H1 (cell line): ENCODE data around the gene TAF10. TPM values are rescaled to one million over a fixed set of nuclear protein-coding genes. Genes with fewer than 3 reads are reported as not detected.

Experiments used
- CBX8 ChIP-seq: fragments of 300-800, 300-1000 bp; sonication (generic); IDR thresholded peaks from 2 replicates; pipeline ENCODE4 v1.7.1; 2016; ENCODE audit warnings: low read depth, low read length, borderline replicate concordance
- CHD7 ChIP-seq: fragments of 300-600 bp; sonication (generic); IDR thresholded peaks from 2 replicates; pipeline ENCODE4 v1.7.1; 2012; ENCODE audit warnings: low read length, moderate library complexity, mild to moderate bottlenecking, inconsistent platforms; ENCODE audit not compliant: insufficient replicate concordance
- polyA plus RNA-seq, 7 experiments: library from polyadenylated mRNA; depleted of rRNA in 3 of 7; stranded (reverse) in 5 of 7; unstranded in 2 of 7; fragments of >200 nt in 5 of 7; fragments of 200-250 nt in 2 of 7; gene quantifications; 1 replicate in 5 of 7; 2 replicates in 1 of 7; 4 replicates in 1 of 7; pipeline versions ENCODE4 v1.2.1 to v1.2.3, GENCODE V29; 2011 to 2013; ENCODE audit warnings: missing spikeins in 2 of 7, mixed read lengths in 2 of 7
- total RNA-seq: library from RNA; stranded (reverse); fragmentation: NEBNext Ultra II Directional; extraction: Animal tissue kit (Norgen Biotek cat#: 25700); gene quantifications from 2 replicates; pipeline ENCODE4 v1.2.1, GENCODE V29; 2021

The TAF10 gene
- total and polyA plus RNA-seq, 2 of the 8 experiments (the other 6 are each of a cell fraction or from before 2014, with no cell fraction given): 128 to 213 TPM

- TF ChIP-seq CHD7 (no peak), CBX8 (no peak)
These were observed 28.4 kb downstream of the TAF10 start (continued) for GRCh38 chr11:6583584-6583983.
